Measurements from ENCODE around the gene KANSL3. TPM values are rescaled to one million over a fixed set of nuclear protein-coding genes. Genes with fewer than 3 reads are reported as not detected.

Gene KANSL3
- total and polyA plus RNA-seq, 2 donors (not counting 1 experiment from before 2014, with no cell fraction given), result 22.2 to 56.9 TPM

GRCh38 chr2:96591054-96591453 lies 47.1 kb downstream of the KANSL3 start:
- no peak overlapping the region for H3K9ac ChIP-seq (ENCODE audit: low read length)
- H3K36me3 ChIP-seq (replicated peaks in 1 of 2; ENCODE audit: control extremely low read depth in 1 of 2, control insufficient read depth in 1 of 2, extremely low read depth in 1 of 2, insufficient read depth in 2 of 2, low read length in 1 of 2), result peaks cover 9 to 33% of the 10 kb centered on the region in 2 experiments
- H3K27me3 Mint-ChIP-seq, result no peaks in the 10 kb centered on the region
- no peaks in the 10 kb centered on the region for H3K9me3 ChIP-seq (ENCODE audit: control extremely low read depth in 1 of 3, control insufficient read depth in 2 of 3, insufficient read depth in 1 of 3, low read length in 2 of 3)
- H3K27ac Mint-ChIP-seq, result no peak overlapping the region
- no peaks in the 10 kb centered on the region for H3K27me3 ChIP-seq (replicated peaks in 1 of 4; ENCODE audit: control extremely low read depth in 1 of 4, control insufficient read depth in 3 of 4, insufficient read depth in 4 of 4, low read length in 3 of 4)
- no peak for ATAC-seq (ENCODE audit: low read depth)
- H3K79me2 ChIP-seq (ENCODE audit: control insufficient read depth, insufficient read depth, low read length), result no peaks in the 10 kb centered on the region
- no peak overlapping the region for H2AFZ ChIP-seq (ENCODE audit: insufficient read depth, low read depth, low read length, poor library complexity, severe bottlenecking)
- no peaks in the 10 kb centered on the region for H3K4me1 Mint-ChIP-seq
- no peak overlapping the region for H3K4me3 ChIP-seq (ENCODE audit: control extremely low read depth in 1 of 5, extremely low read depth in 1 of 5, insufficient read depth in 1 of 5, low read depth in 2 of 5, low read length in 4 of 5)
- no peak for DNase-seq
- WGBS (ENCODE audit: insufficient coverage), result no CpG with 5 or more reads among the region's 2 CpGs
- H3K4me1 ChIP-seq (ENCODE audit: control insufficient read depth in 2 of 2, insufficient read depth in 2 of 2, low read length in 2 of 2), result no peaks in the 10 kb centered on the region
- TF ChIP-seq EZH2 (IDR thresholded peaks at IDR 0.05; ENCODE audit: borderline replicate concordance, insufficient read depth, low read depth, low read length, poor library complexity, severe bottlenecking), result no peak
- TF ChIP-seq, protein P1, sequence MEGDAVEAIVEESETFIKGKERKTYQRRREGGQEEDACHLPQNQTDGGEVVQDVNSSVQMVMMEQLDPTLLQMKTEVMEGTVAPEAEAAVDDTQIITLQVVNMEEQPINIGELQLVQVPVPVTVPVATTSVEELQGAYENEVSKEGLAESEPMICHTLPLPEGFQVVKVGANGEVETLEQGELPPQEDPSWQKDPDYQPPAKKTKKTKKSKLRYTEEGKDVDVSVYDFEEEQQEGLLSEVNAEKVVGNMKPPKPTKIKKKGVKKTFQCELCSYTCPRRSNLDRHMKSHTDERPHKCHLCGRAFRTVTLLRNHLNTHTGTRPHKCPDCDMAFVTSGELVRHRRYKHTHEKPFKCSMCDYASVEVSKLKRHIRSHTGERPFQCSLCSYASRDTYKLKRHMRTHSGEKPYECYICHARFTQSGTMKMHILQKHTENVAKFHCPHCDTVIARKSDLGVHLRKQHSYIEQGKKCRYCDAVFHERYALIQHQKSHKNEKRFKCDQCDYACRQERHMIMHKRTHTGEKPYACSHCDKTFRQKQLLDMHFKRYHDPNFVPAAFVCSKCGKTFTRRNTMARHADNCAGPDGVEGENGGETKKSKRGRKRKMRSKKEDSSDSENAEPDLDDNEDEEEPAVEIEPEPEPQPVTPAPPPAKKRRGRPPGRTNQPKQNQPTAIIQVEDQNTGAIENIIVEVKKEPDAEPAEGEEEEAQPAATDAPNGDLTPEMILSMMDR (IDR thresholded peaks at IDR 0.05), result no peak
- H3K27ac ChIP-seq (ENCODE audit: low read length in 2 of 2), result no peak overlapping the region
- ChIA-PET CTCF (no interaction called here), POLR2A (no interaction called here)
- H3K9me3 Mint-ChIP-seq (ENCODE audit: insufficient read depth), result no peaks in the 10 kb centered on the region
- no peak overlapping the region for H3K4me2 ChIP-seq (replicated peaks; ENCODE audit: low read depth, low read length, poor library complexity, severe bottlenecking)
- intact Hi-C loops (cut with micrococcal nuclease), result no loop called here
- no peaks in the 10 kb centered on the region for H4K20me1 ChIP-seq (ENCODE audit: control insufficient read depth, insufficient read depth, low read length, poor library complexity, severe bottlenecking)
- H3K4me3 Mint-ChIP-seq, result no peak overlapping the region

GRCh38 chr2:96587843-96588242 lies 50.3 kb downstream of the KANSL3 start:
- Mint-ChIP-seq H3K4me1 (no peaks in the 10 kb centered on the region), H3K27me3 (no peaks in the 10 kb centered on the region), H3K27ac (no peak overlapping the region), H3K4me3 (no peak overlapping the region), H3K9me3 (ENCODE audit: insufficient read depth) (no peaks in the 10 kb centered on the region)
- Histone ChIP-seq H3K27me3 (replicated peaks in 1 of 4; ENCODE audit: control extremely low read depth in 1 of 4, control insufficient read depth in 3 of 4, insufficient read depth in 4 of 4, low read length in 3 of 4) (no peaks in the 10 kb centered on the region), H3K27ac (ENCODE audit: low read length in 2 of 2) (no peak overlapping the region), H3K4me3 (ENCODE audit: control extremely low read depth in 1 of 5, extremely low read depth in 1 of 5, insufficient read depth in 1 of 5, low read depth in 2 of 5, low read length in 4 of 5) (no peak overlapping the region), H3K9ac (ENCODE audit: low read length) (no peak overlapping the region), H3K9me3 (ENCODE audit: control extremely low read depth in 1 of 3, control insufficient read depth in 2 of 3, insufficient read depth in 1 of 3, low read length in 2 of 3) (no peaks in the 10 kb centered on the region), H2AFZ (ENCODE audit: insufficient read depth, low read depth, low read length, poor library complexity, severe bottlenecking) (no peak overlapping the region), H3K79me2 (ENCODE audit: control insufficient read depth, insufficient read depth, low read length) (no peaks in the 10 kb centered on the region), H3K4me2 (replicated peaks; ENCODE audit: low read depth, low read length, poor library complexity, severe bottlenecking) (no peak overlapping the region), H3K4me1 (ENCODE audit: control insufficient read depth in 2 of 2, insufficient read depth in 2 of 2, low read length in 2 of 2) (no peaks in the 10 kb centered on the region), H3K36me3 (replicated peaks in 1 of 2; ENCODE audit: control extremely low read depth in 1 of 2, control insufficient read depth in 1 of 2, extremely low read depth in 1 of 2, insufficient read depth in 2 of 2, low read length in 1 of 2) (peaks cover 1 to 2% of the 10 kb centered on the region in 2 experiments), H4K20me1 (ENCODE audit: control insufficient read depth, insufficient read depth, low read length, poor library complexity, severe bottlenecking) (no peaks in the 10 kb centered on the region)
- intact Hi-C loops (cut with micrococcal nuclease), result no loop called here
- DNase-seq (no peak), ATAC-seq (ENCODE audit: low read depth) (no peak)
- WGBS (ENCODE audit: insufficient coverage), result no CpG with 5 or more reads among the region's 1 CpG
- no peak for TF ChIP-seq EZH2 (IDR thresholded peaks at IDR 0.05; ENCODE audit: borderline replicate concordance, insufficient read depth, low read depth, low read length, poor library complexity, severe bottlenecking)
- TF ChIP-seq, protein P1 (IDR thresholded peaks at IDR 0.05), result no peak
- POLR2A ChIA-PET, result no interaction called here
- CTCF ChIA-PET, result no interaction called here
